Neural cell (in vitro differentiated cells): Measurements from ENCODE around the gene EQTN.

Source experiments
- EZH2 ChIP-seq: fragments of 200-600, 300-800 bp; shearing (Covaris generic), sonication (generic); IDR thresholded peaks from 2 replicates; pipeline ENCODE4 v1.6.1; 2014; ENCODE audit warnings: antibody characterized with exemption, low read length, borderline replicate concordance, mild to moderate bottlenecking; ENCODE audit not compliant: insufficient read depth, poor library complexity, severe bottlenecking
- MXI1 ChIP-seq: fragments of 450-650 bp; conservative IDR thresholded peaks from 2 replicates; pipeline ENCODE4 v1.6.1; 2014; ENCODE audit warnings: antibody characterized with exemption, mild to moderate bottlenecking; ENCODE audit not compliant: poor library complexity, severe bottlenecking
- POLR2AphosphoS5 ChIP-seq: IDR thresholded peaks from 2 replicates; pipeline ENCODE4 v1.6.1; 2012
- RAD21 ChIP-seq: fragments of 450-650 bp; conservative IDR thresholded peaks from 2 replicates; pipeline ENCODE4 v1.6.1; 2014; ENCODE audit warnings: antibody characterized with exemption, mild to moderate bottlenecking, moderate library complexity
- SMC3 ChIP-seq: fragments of 450-650 bp; conservative IDR thresholded peaks from 2 replicates; pipeline ENCODE4 v1.6.1; 2014; ENCODE audit warnings: antibody characterized with exemption, mild to moderate bottlenecking, moderate library complexity; ENCODE audit not compliant: poor library complexity
- TF ChIP-seq, protein P1 (sequence below): fragments of 450-650 bp; IDR thresholded peaks from 2 replicates; pipeline ENCODE4 v1.5.1; 2014; ENCODE audit warnings: antibody characterized with exemption, mild to moderate bottlenecking, moderate library complexity; ENCODE audit not compliant: poor library complexity, severe bottlenecking

DNA sequence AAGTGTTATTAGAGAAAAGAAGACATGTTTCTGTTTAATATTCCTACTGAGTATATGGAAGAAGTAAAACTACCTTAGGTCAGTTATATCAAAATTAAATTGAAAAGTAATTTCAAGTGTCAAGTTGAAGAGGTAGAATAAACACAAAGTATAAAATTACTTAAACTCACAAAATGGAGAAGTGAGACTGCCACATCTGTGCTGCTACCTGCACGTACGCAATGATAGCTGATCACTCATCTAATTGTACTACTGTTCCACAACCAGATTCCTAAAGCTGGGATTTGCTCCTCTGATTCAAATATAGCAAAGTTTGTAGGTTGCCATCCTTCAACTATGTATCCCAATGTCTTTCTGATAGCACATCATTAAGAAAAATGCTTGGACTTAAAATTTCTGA is 24.8 kb downstream of the EQTN start:
- TF ChIP-seq EZH2 (no peak), MXI1 (no peak), POLR2AphosphoS5 (no peak), RAD21 (no peak), SMC3 (no peak)
- TF ChIP-seq, protein P1, sequence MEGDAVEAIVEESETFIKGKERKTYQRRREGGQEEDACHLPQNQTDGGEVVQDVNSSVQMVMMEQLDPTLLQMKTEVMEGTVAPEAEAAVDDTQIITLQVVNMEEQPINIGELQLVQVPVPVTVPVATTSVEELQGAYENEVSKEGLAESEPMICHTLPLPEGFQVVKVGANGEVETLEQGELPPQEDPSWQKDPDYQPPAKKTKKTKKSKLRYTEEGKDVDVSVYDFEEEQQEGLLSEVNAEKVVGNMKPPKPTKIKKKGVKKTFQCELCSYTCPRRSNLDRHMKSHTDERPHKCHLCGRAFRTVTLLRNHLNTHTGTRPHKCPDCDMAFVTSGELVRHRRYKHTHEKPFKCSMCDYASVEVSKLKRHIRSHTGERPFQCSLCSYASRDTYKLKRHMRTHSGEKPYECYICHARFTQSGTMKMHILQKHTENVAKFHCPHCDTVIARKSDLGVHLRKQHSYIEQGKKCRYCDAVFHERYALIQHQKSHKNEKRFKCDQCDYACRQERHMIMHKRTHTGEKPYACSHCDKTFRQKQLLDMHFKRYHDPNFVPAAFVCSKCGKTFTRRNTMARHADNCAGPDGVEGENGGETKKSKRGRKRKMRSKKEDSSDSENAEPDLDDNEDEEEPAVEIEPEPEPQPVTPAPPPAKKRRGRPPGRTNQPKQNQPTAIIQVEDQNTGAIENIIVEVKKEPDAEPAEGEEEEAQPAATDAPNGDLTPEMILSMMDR, result no peak
